ENCODE data around the gene CTNNBIP1.
A peak's percentile ranks its signal among the peaks of the same experiment; 100 is the strongest.

Gene CTNNBIP1

GRCh38 chr1:9916452-9916851 is 6.4 kb upstream of the CTNNBIP1 start:
- no peak for TF ChIP-seq TAF1 (IDR thresholded peaks at IDR 0.05; ENCODE audit: borderline replicate concordance, insufficient read depth, low read length)
- TF ChIP-seq REST (IDR thresholded peaks at IDR 0.05; ENCODE audit: insufficient read depth in 1 of 2, low read depth in 2 of 2, low read length in 2 of 2) = no peak
- TF ChIP-seq FOXP2 (optimal IDR thresholded peaks at IDR 0.05; ENCODE audit: borderline replicate concordance, extremely low read depth, extremely low read length, insufficient read depth) = no peak
- no peak for TF ChIP-seq SIN3A (IDR thresholded peaks at IDR 0.05; ENCODE audit: borderline replicate concordance, insufficient read depth, low read length)
- no peak for TF ChIP-seq POLR2AphosphoS5 (IDR thresholded peaks at IDR 0.05; ENCODE audit: low read depth, low read length)

- TF ChIP-seq POLR2AphosphoS5 (IDR thresholded peaks at IDR 0.05; ENCODE audit: low read depth, low read length) (no peak), SIN3A (IDR thresholded peaks at IDR 0.05; ENCODE audit: borderline replicate concordance, insufficient read depth, low read length) (no peak), FOXP2 (optimal IDR thresholded peaks at IDR 0.05; ENCODE audit: borderline replicate concordance, extremely low read depth, extremely low read length, insufficient read depth) (no peak), TAF1 (IDR thresholded peaks at IDR 0.05; ENCODE audit: borderline replicate concordance, insufficient read depth, low read length) (no peak), REST (IDR thresholded peaks at IDR 0.05; ENCODE audit: insufficient read depth in 1 of 2, low read depth in 2 of 2, low read length in 2 of 2) (no peak)
These were observed 4.5 kb upstream of the CTNNBIP1 start for GRCh38 chr1:9914610-9914937.

GRCh38 chr1:9912264-9912936 is 2.3 kb upstream of the CTNNBIP1 start:
- TF ChIP-seq REST (IDR thresholded peaks at IDR 0.05; ENCODE audit: insufficient read depth in 1 of 2, low read depth in 2 of 2, low read length in 2 of 2) (no peak), SIN3A (IDR thresholded peaks at IDR 0.05; ENCODE audit: borderline replicate concordance, insufficient read depth, low read length) (no peak), TAF1 (IDR thresholded peaks at IDR 0.05; ENCODE audit: borderline replicate concordance, insufficient read depth, low read length) (no peak), FOXP2 (optimal IDR thresholded peaks at IDR 0.05; ENCODE audit: borderline replicate concordance, extremely low read depth, extremely low read length, insufficient read depth) (no peak), POLR2AphosphoS5 (IDR thresholded peaks at IDR 0.05; ENCODE audit: low read depth, low read length) (no peak)

- TF ChIP-seq TAF1 (IDR thresholded peaks at IDR 0.05; ENCODE audit: borderline replicate concordance, insufficient read depth, low read length) = no peak
- peak; percentile 80 for TF ChIP-seq FOXP2 (optimal IDR thresholded peaks at IDR 0.05; ENCODE audit: borderline replicate concordance, extremely low read depth, extremely low read length, insufficient read depth)
These were observed 532 bp upstream of the CTNNBIP1 start for GRCh38 chr1:9910423-9911178.

GRCh38 chr1:9909234-9910046 is 629 bp downstream of the CTNNBIP1 start:
- TF ChIP-seq POLR2AphosphoS5 (IDR thresholded peaks at IDR 0.05; ENCODE audit: low read depth, low read length) (no peak), REST (IDR thresholded peaks at IDR 0.05; ENCODE audit: insufficient read depth in 1 of 2, low read depth in 2 of 2, low read length in 2 of 2) (no peak), TAF1 (IDR thresholded peaks at IDR 0.05; ENCODE audit: borderline replicate concordance, insufficient read depth, low read length) (no peak), SIN3A (IDR thresholded peaks at IDR 0.05; ENCODE audit: borderline replicate concordance, insufficient read depth, low read length) (no peak), FOXP2 (optimal IDR thresholded peaks at IDR 0.05; ENCODE audit: borderline replicate concordance, extremely low read depth, extremely low read length, insufficient read depth) (no peak)
